HepG2 (cell line): ENCODE measurements around the gene BACE1-AS. TPM values are rescaled to one million over a fixed set of nuclear protein-coding genes. Genes with fewer than 3 reads are reported as not detected.

Source experiments
- AFF4 ChIP-seq: sonication (generic); formaldehyde crosslinking; IDR thresholded peaks from 2 replicates; pipeline ENCODE4 v1.4.0; 2020; ENCODE audit warnings: missing genetic modification reagents
- ATM ChIP-seq: fragments of 450-650 bp; IDR thresholded peaks from 2 replicates; pipeline ENCODE4 v1.7.1; 2017; ENCODE audit warnings: mild to moderate bottlenecking, borderline replicate concordance
- BHLHE40 ChIP-seq: IDR thresholded peaks from 2 replicates; pipeline ENCODE4 v1.6.1; 2011; ENCODE audit warnings: low read length, improper control_type of control experiment
- CAMTA2 ChIP-seq: sonication (generic); formaldehyde crosslinking; IDR thresholded peaks from 2 replicates; pipeline ENCODE4 v1.4.0; 2020; ENCODE audit warnings: mild to moderate bottlenecking, missing genetic modification reagents, borderline replicate concordance
- FOXA3 ChIP-seq: IDR thresholded peaks from 2 replicates; pipeline ENCODE4 v1.6.1; 2016; ENCODE audit warnings: missing genetic modification reagents, missing compliant biosample characterization
- HHEX ChIP-seq: IDR thresholded peaks from 2 replicates; pipeline ENCODE4 v1.6.1; 2016; ENCODE audit warnings: control low read depth
- IKZF4 ChIP-seq: sonication (generic); formaldehyde crosslinking; IDR thresholded peaks from 2 replicates; pipeline ENCODE4 v1.5.1; 2020; ENCODE audit warnings: borderline replicate concordance, mild to moderate bottlenecking, low read depth, missing genetic modification reagents; ENCODE audit errors: not compliant biosample characterization
- ISL2 ChIP-seq: sonication (generic); formaldehyde crosslinking; IDR thresholded peaks from 2 replicates; pipeline ENCODE4 v1.5.0; 2020; ENCODE audit warnings: missing genetic modification reagents
- JUN ChIP-seq: sonication (generic); formaldehyde crosslinking; IDR thresholded peaks from 2 replicates; pipeline ENCODE4 v1.4.0; 2020; ENCODE audit warnings: mild to moderate bottlenecking, missing genetic modification reagents
- KDM3A ChIP-seq: IDR thresholded peaks from 2 replicates; pipeline ENCODE4 v1.6.1; 2018; ENCODE audit warnings: low read depth, missing compliant biosample characterization
- MAFK ChIP-seq, 2 experiments: IDR thresholded peaks in 1 of 2; conservative IDR thresholded peaks in 1 of 2; 2 replicates each; pipeline ENCODE4 v1.6.1; 2011; ENCODE audit warnings: improper control_type of control experiment in 2 of 2, low read length in 2 of 2
- MED1 ChIP-seq: sonication (generic); formaldehyde crosslinking; IDR thresholded peaks from 2 replicates; pipeline ENCODE4 v1.4.0; 2020; ENCODE audit warnings: missing genetic modification reagents
- MIXL1 ChIP-seq: IDR thresholded peaks from 2 replicates; pipeline ENCODE4 v1.6.1; 2016
- NFATC3 ChIP-seq: sonication (generic); formaldehyde crosslinking; IDR thresholded peaks from 2 replicates; pipeline ENCODE4 v1.5.1; 2020; ENCODE audit warnings: mild to moderate bottlenecking, missing genetic modification reagents
- NFIC ChIP-seq: IDR thresholded peaks from 2 replicates; pipeline ENCODE4 v1.6.1; 2012; ENCODE audit warnings: mild to moderate bottlenecking, low read length, inconsistent platforms
- NR2C2 ChIP-seq: sonication (generic); formaldehyde crosslinking; IDR thresholded peaks from 2 replicates; pipeline ENCODE4 v1.4.0; 2020; ENCODE audit warnings: missing genetic modification reagents, mild to moderate bottlenecking, moderate library complexity, borderline replicate concordance
- PAX8 ChIP-seq: sonication (generic); formaldehyde crosslinking; IDR thresholded peaks from 2 replicates; pipeline ENCODE4 v1.8.0; 2022; ENCODE audit warnings: mild to moderate bottlenecking, missing genetic modification reagents, borderline replicate concordance
- TSC22D2 ChIP-seq: sonication (generic); formaldehyde crosslinking; IDR thresholded peaks from 2 replicates; pipeline ENCODE4 v1.5.1; 2020; ENCODE audit warnings: missing genetic modification reagents, mild to moderate bottlenecking, borderline replicate concordance
- ZBTB38 ChIP-seq: sonication (generic); formaldehyde crosslinking; IDR thresholded peaks from 2 replicates; pipeline ENCODE4 v1.5.1; 2020; ENCODE audit warnings: mild to moderate bottlenecking, missing genetic modification reagents
- ZFX ChIP-seq: sonication (generic); formaldehyde crosslinking; IDR thresholded peaks from 2 replicates; pipeline ENCODE4 v1.4.0; 2020; ENCODE audit warnings: mild to moderate bottlenecking, low read depth, missing genetic modification reagents, moderate library complexity
- ZGPAT ChIP-seq: IDR thresholded peaks from 2 replicates; pipeline ENCODE4 v1.6.1; 2016; ENCODE audit warnings: mild to moderate bottlenecking
- ZNF143 ChIP-seq: sonication (generic); formaldehyde crosslinking; IDR thresholded peaks from 2 replicates; pipeline ENCODE4 v1.4.0; 2020; ENCODE audit warnings: missing genetic modification reagents
- ZNF292 ChIP-seq: sonication (generic); formaldehyde crosslinking; IDR thresholded peaks from 2 replicates; pipeline ENCODE4 v1.8.1; 2022; ENCODE audit warnings: mild to moderate bottlenecking, low read depth, missing genetic modification reagents, borderline replicate concordance
- ZNF678 ChIP-seq: sonication (generic); formaldehyde crosslinking; IDR thresholded peaks from 2 replicates; pipeline ENCODE4 v1.4.0; 2020; ENCODE audit warnings: mild to moderate bottlenecking, missing genetic modification reagents
- ZNF709 ChIP-seq: sonication (generic); formaldehyde crosslinking; IDR thresholded peaks from 2 replicates; pipeline ENCODE4 v1.5.0; 2020; ENCODE audit warnings: mild to moderate bottlenecking, missing genetic modification reagents
- ZNF766 ChIP-seq: sonication (generic); formaldehyde crosslinking; IDR thresholded peaks from 2 replicates; pipeline ENCODE4 v1.5.0; 2020; ENCODE audit warnings: missing genetic modification reagents, borderline replicate concordance
- ZNF768 ChIP-seq: sonication (generic); formaldehyde crosslinking; IDR thresholded peaks from 2 replicates; pipeline ENCODE4 v1.4.0; 2020; ENCODE audit warnings: missing genetic modification reagents
- polyA plus RNA-seq, 8 experiments: library from polyadenylated mRNA; depleted of rRNA in 3 of 8; stranded (reverse) in 7 of 8; unstranded in 1 of 8; fragments of >200 nt; fragmentation: Illumina TruSeq in 4 of 8; extraction: Trizol in 4 of 8; gene quantifications; 2 replicates each; pipeline versions ENCODE4 v1.2.1 to v1.2.3, GENCODE V29; 2011 to 2016; ENCODE audit warnings: low read depth in 4 of 8, missing spikeins in 1 of 8, mixed read lengths in 1 of 8; ENCODE audit not compliant: insufficient read depth in 1 of 8
- total RNA-seq, 5 experiments: library from RNA; depleted of rRNA; stranded (reverse); fragments of >200 nt; fragmentation: Illumina TruSeq; extraction: Trizol; gene quantifications; 2 replicates each; pipeline ENCODE4 v1.2.3, GENCODE V29; 2016; ENCODE audit warnings: low read depth in 1 of 5

The BACE1-AS gene
- total and polyA plus RNA-seq, 2 of the 13 experiments (the other 11 are each of a cell fraction or from before 2014, with no cell fraction given) = 2.0 to 3.9 TPM

GRCh38 chr11:117299351-117300282 lies 8.5 kb downstream of the BACE1-AS start (continued):
- TF ChIP-seq NR2C2 (peak; percentile 34; the same call in 1 of the 2 replicates), ZGPAT (CRISPR knock-in tag) (no peak), ZNF709 (CRISPR knock-in tag) (0 out of 2 replicates have a peak, but pooled peaks have one; percentile 31), ZFX (CRISPR knock-in tag) (peak; percentile 76), ZNF143 (CRISPR knock-in tag) (no peak), ISL2 (CRISPR knock-in tag) (peak; percentile 58), ZNF766 (CRISPR knock-in tag) (peak; percentile 78; the same call in 1 of the 2 replicates), FOXA3 (CRISPR knock-in tag) (peak; percentile 39), NFIC (no peak), IKZF4 (no peak), NFATC3 (CRISPR knock-in tag) (no peak), TSC22D2 (CRISPR knock-in tag) (0 out of 2 replicates have a peak, but pooled peaks have one; percentile 61), JUN (CRISPR knock-in tag) (0 out of 2 replicates have a peak, but pooled peaks have one; percentile 8), BHLHE40 (no peak), ZNF292 (CRISPR knock-in tag) (peak; percentile 93), MIXL1 (CRISPR knock-in tag) (0 out of 2 replicates have a peak, but pooled peaks have one; percentile 6), ZBTB38 (CRISPR knock-in tag) (peak; percentile 31; the same call in 1 of the 2 replicates), ZNF768 (CRISPR knock-in tag) (peak; percentile 37; the same call in 1 of the 2 replicates), PAX8 (CRISPR knock-in tag) (0 out of 2 replicates have a peak, but pooled peaks have one; percentile 12), ZNF678 (CRISPR knock-in tag) (no peak), HHEX (no peak), MED1 (CRISPR knock-in tag) (peak; percentile 46), KDM3A (CRISPR knock-in tag) (no peak), AFF4 (no peak), CAMTA2 (CRISPR knock-in tag) (peak; percentile 18; the same call in 1 of the 2 replicates), MAFK (conservative IDR thresholded peaks at IDR 0.05 in 1 of 2, IDR thresholded peaks at IDR 0.05 in 1 of 2; ENCODE audit: low read length in 2 of 2) (no peak), ATM (no peak)
